Fibroblast of lung (primary cell): ENCODE measurements around the gene PVR. TPM values are rescaled to one million over a fixed set of nuclear protein-coding genes. Genes with fewer than 3 reads are reported as not detected.

Experiments used
- DNase-seq, 2 donors: peaks; one replicate each; pipeline versions ENCODE4 v3.0.0 to v3.0.0-alpha.2; 2010; ENCODE audit warnings: low read depth in 2 of 2
- H2AFZ ChIP-seq: 2 replicates; pipeline ENCODE4 v1.5.1; 2012; ENCODE audit warnings: low read length, control low read depth, inconsistent platforms
- H3K27ac ChIP-seq: 2 replicates; pipeline ENCODE4 v1.5.1; 2011; ENCODE audit warnings: low read length, control low read depth; ENCODE audit not compliant: insufficient read depth
- H3K27me3 ChIP-seq: 2 replicates; pipeline ENCODE4 v1.5.1; 2011; ENCODE audit warnings: mild to moderate bottlenecking, low read length; ENCODE audit not compliant: control insufficient read depth, insufficient read depth
- H3K36me3 ChIP-seq: 2 replicates; pipeline ENCODE4 v1.5.1; 2011; ENCODE audit warnings: low read length; ENCODE audit not compliant: control insufficient read depth, insufficient read depth
- H3K4me1 ChIP-seq: 2 replicates; pipeline ENCODE4 v1.5.1; 2011; ENCODE audit warnings: low read length; ENCODE audit not compliant: control insufficient read depth, insufficient read depth; ENCODE audit errors: extremely low read depth
- H3K4me2 ChIP-seq: 2 replicates; pipeline ENCODE4 v1.5.1; 2011; ENCODE audit warnings: low read length, control low read depth; ENCODE audit not compliant: insufficient read depth; ENCODE audit errors: extremely low read depth
- H3K4me3 ChIP-seq, 4 experiments: fragments of 200-600 bp in 1 of 4; sonication (generic) in 1 of 4; replicated peaks in 1 of 4; 2 replicates each; pipeline ENCODE4 v1.5.1; 2011 to 2016; ENCODE audit warnings: low read length in 4 of 4, low read depth in 3 of 4, mild to moderate bottlenecking in 3 of 4, control low read depth in 2 of 4, inconsistent platforms in 1 of 4, mixed read lengths in 1 of 4; ENCODE audit not compliant: insufficient read depth in 1 of 4; ENCODE audit errors: control extremely low read depth in 1 of 4
- H3K79me2 ChIP-seq: 2 replicates; pipeline ENCODE4 v1.5.1; 2012; ENCODE audit warnings: mild to moderate bottlenecking, low read length, inconsistent platforms; ENCODE audit not compliant: control insufficient read depth, insufficient read depth
- H3K9ac ChIP-seq: 2 replicates; pipeline ENCODE4 v1.5.1; 2011; ENCODE audit warnings: mild to moderate bottlenecking, low read length, control low read depth; ENCODE audit not compliant: insufficient read depth
- H3K9me3 ChIP-seq: 2 replicates; pipeline ENCODE4 v1.5.1; 2012; ENCODE audit warnings: low read depth, low read length; ENCODE audit not compliant: control insufficient read depth, insufficient read depth
- H4K20me1 ChIP-seq: 2 replicates; pipeline ENCODE4 v1.5.1; 2011; ENCODE audit warnings: low read length; ENCODE audit not compliant: control insufficient read depth, insufficient read depth; ENCODE audit errors: extremely low read depth
- CTCF ChIP-seq, 2 donors: IDR thresholded peaks in 1 of 2; conservative IDR thresholded peaks in 1 of 2; 1 replicate in 1 of 2; 2 replicates in 1 of 2; pipeline ENCODE4 v1.5.1; 2011 to 2012; ENCODE audit warnings: low read length in 2 of 2, control low read depth in 1 of 2, inconsistent platforms in 1 of 2, low read depth in 1 of 2, mild to moderate bottlenecking in 1 of 2
- EZH2 ChIP-seq: IDR thresholded peaks from 2 replicates; pipeline ENCODE4 v1.5.1; 2012; ENCODE audit warnings: low read length, control low read depth, mild to moderate bottlenecking; ENCODE audit errors: missing control alignments
- polyA plus RNA-seq, 2 donors: library from polyadenylated mRNA; depleted of rRNA in 1 of 2; stranded (reverse) in 1 of 2; unstranded in 1 of 2; fragments of >200 nt; gene quantifications; 2 replicates each; pipeline ENCODE4 v1.2.1, GENCODE V29; 2011 to 2012; ENCODE audit warnings: missing spikeins in 1 of 2
- total RNA-seq: library from RNA; depleted of rRNA; stranded (reverse); fragments of >200 nt; gene quantifications from 2 replicates; pipeline ENCODE4 v1.2.1, GENCODE V29; 2014

The PVR gene
- total and polyA plus RNA-seq, 2 donors (not counting 1 experiment from before 2014, with no cell fraction given): 229 to 230 TPM

- Histone ChIP-seq H3K4me3 (no peak overlapping the region), H3K36me3 (no peaks in the 10 kb centered on the region), H2AFZ (no peak overlapping the region), H3K4me2 (no peak overlapping the region), H4K20me1 (no peaks in the 10 kb centered on the region), H3K79me2 (no peaks in the 10 kb centered on the region), H3K27ac (no peak overlapping the region), H3K4me1 (peaks cover 4% of the 10 kb centered on the region), H3K9ac (no peak overlapping the region), H3K9me3 (no peaks in the 10 kb centered on the region), H3K27me3 (no peaks in the 10 kb centered on the region)
- peak in 1 of 2 donors; percentile 35 for DNase-seq
- TF ChIP-seq CTCF (conservative IDR thresholded peaks at IDR 0.05 in 1 of 2, IDR thresholded peaks at IDR 0.05 in 1 of 2; ENCODE audit: low read depth in 1 of 2, low read length in 2 of 2) (no peak), EZH2 (no peak)
These were observed 23.0 kb upstream of the PVR start for GRCh38 chr19:44620667-44621066.

- no peaks in the 10 kb centered on the region for H3K36me3 ChIP-seq
- no peak overlapping the region for H3K4me2 ChIP-seq
- no peaks in the 10 kb centered on the region for H3K79me2 ChIP-seq
- no peak for DNase-seq
- no peak overlapping the region for H2AFZ ChIP-seq
- H4K20me1 ChIP-seq: no peaks in the 10 kb centered on the region
- TF ChIP-seq CTCF (conservative IDR thresholded peaks at IDR 0.05 in 1 of 2, IDR thresholded peaks at IDR 0.05 in 1 of 2; ENCODE audit: low read depth in 1 of 2, low read length in 2 of 2) (no peak), EZH2 (no peak)
- no peaks in the 10 kb centered on the region for H3K27me3 ChIP-seq
- no peak overlapping the region for H3K9ac ChIP-seq
- no peaks in the 10 kb centered on the region for H3K9me3 ChIP-seq
- no peak overlapping the region for H3K27ac ChIP-seq
- H3K4me1 ChIP-seq: peaks cover 4% of the 10 kb centered on the region
- H3K4me3 ChIP-seq: no peak overlapping the region
These were observed 22.3 kb upstream of the PVR start for GRCh38 chr19:44621367-44621766.

- Histone ChIP-seq H3K79me2 (no peaks in the 10 kb centered on the region), H3K4me2 (no peak overlapping the region), H3K27me3 (no peaks in the 10 kb centered on the region), H2AFZ (no peak overlapping the region), H3K9me3 (no peaks in the 10 kb centered on the region), H3K9ac (no peak overlapping the region), H3K27ac (no peak overlapping the region), H4K20me1 (no peaks in the 10 kb centered on the region), H3K4me3 (no peak overlapping the region), H3K4me1 (peaks cover 4% of the 10 kb centered on the region), H3K36me3 (no peaks in the 10 kb centered on the region)
- peak in 1 of 2 donors; percentile 35 for DNase-seq
- no peak for TF ChIP-seq CTCF (conservative IDR thresholded peaks at IDR 0.05 in 1 of 2, IDR thresholded peaks at IDR 0.05 in 1 of 2; ENCODE audit: low read depth in 1 of 2, low read length in 2 of 2)
- TF ChIP-seq EZH2: no peak
These were observed 20.6 kb upstream of the PVR start for GRCh38 chr19:44623080-44623479.
